H9 (cell line): ENCODE measurements around the gene ZNF691. TPM values are rescaled to one million over a fixed set of nuclear protein-coding genes. Genes with fewer than 3 reads are reported as not detected.

Experiments
- DNase-seq: peaks from one replicate; pipeline ENCODE4 v3.0.0-alpha.2; 2017
- H2AFZ ChIP-seq: one replicate; pipeline ENCODE4 v1.6.1; 2013; ENCODE audit warnings: mild to moderate bottlenecking, low read length, control low read depth, moderate library complexity
- H2AK5ac ChIP-seq: 2 replicates; pipeline ENCODE4 v1.6.1; 2013; ENCODE audit warnings: low read length, control low read depth, mixed read lengths; ENCODE audit not compliant: insufficient read length
- H2BK120ac ChIP-seq: one replicate; pipeline ENCODE4 v1.6.1; 2013; ENCODE audit warnings: low read depth, mild to moderate bottlenecking, low read length, control low read depth, inconsistent platforms; ENCODE audit not compliant: poor library complexity, severe bottlenecking
- H2BK12ac ChIP-seq: 2 replicates; pipeline ENCODE4 v1.6.1; 2013; ENCODE audit warnings: low read length, control low read depth, mixed read lengths, low read depth; ENCODE audit not compliant: insufficient read length
- H2BK15ac ChIP-seq: 2 replicates; pipeline ENCODE4 v1.6.1; 2013; ENCODE audit warnings: low read depth, low read length, control low read depth
- H2BK20ac ChIP-seq: one replicate; pipeline ENCODE4 v1.6.1; 2013; ENCODE audit warnings: low read depth, mild to moderate bottlenecking, low read length, control low read depth, inconsistent platforms; ENCODE audit not compliant: poor library complexity, severe bottlenecking
- H2BK5ac ChIP-seq: 2 replicates; pipeline ENCODE4 v1.6.1; 2013; ENCODE audit warnings: low read length, control low read depth, mixed read lengths; ENCODE audit not compliant: insufficient read length
- H3K14ac ChIP-seq: 2 replicates; pipeline ENCODE4 v1.6.1; 2013; ENCODE audit warnings: low read length, control low read depth; ENCODE audit not compliant: insufficient read depth
- H3K18ac ChIP-seq: 2 replicates; pipeline ENCODE4 v1.6.1; 2013; ENCODE audit warnings: low read depth, mild to moderate bottlenecking, mixed read lengths, low read length, control low read depth; ENCODE audit not compliant: insufficient read length
- H3K23ac ChIP-seq: 2 replicates; pipeline ENCODE4 v1.6.1; 2013; ENCODE audit warnings: low read length, control low read depth, mixed read lengths, low read depth; ENCODE audit not compliant: insufficient read length
- H3K23me2 ChIP-seq: 2 replicates; pipeline ENCODE4 v1.6.1; 2013; ENCODE audit warnings: low read depth, mild to moderate bottlenecking, mixed read lengths, low read length, control low read depth; ENCODE audit not compliant: insufficient read length, poor library complexity, severe bottlenecking
- H3K27ac ChIP-seq: 2 replicates; pipeline ENCODE4 v1.5.1; 2013; ENCODE audit warnings: low read length, control low read depth, mixed read lengths, low read depth; ENCODE audit not compliant: insufficient read length
- H3K27me3 ChIP-seq: 2 replicates; pipeline ENCODE4 v1.6.1; 2013; ENCODE audit warnings: low read length, control low read depth, inconsistent platforms; ENCODE audit not compliant: insufficient read depth
- H3K4ac ChIP-seq: 2 replicates; pipeline ENCODE4 v1.6.1; 2013; ENCODE audit warnings: low read depth, mild to moderate bottlenecking, control low read depth, inconsistent platforms, low read length, moderate library complexity
- H3K4me1 ChIP-seq: 2 replicates; pipeline ENCODE4 v1.6.1; 2013; ENCODE audit warnings: low read length, control low read depth, inconsistent platforms; ENCODE audit not compliant: insufficient read depth
- H3K4me2 ChIP-seq: 2 replicates; pipeline ENCODE4 v1.6.1; 2013; ENCODE audit warnings: low read length, control low read depth, mixed read lengths; ENCODE audit not compliant: insufficient read length, insufficient read depth
- H3K56ac ChIP-seq: 2 replicates; pipeline ENCODE4 v1.6.1; 2013; ENCODE audit warnings: low read depth, mild to moderate bottlenecking, mixed read lengths, low read length, control low read depth; ENCODE audit not compliant: insufficient read length
- H3K79me1 ChIP-seq: 2 replicates; pipeline ENCODE4 v1.6.1; 2013; ENCODE audit warnings: low read depth, mild to moderate bottlenecking, moderate library complexity, low read length, control low read depth, inconsistent platforms; ENCODE audit not compliant: insufficient read depth, poor library complexity, severe bottlenecking
- H3K79me2 ChIP-seq: 2 replicates; pipeline ENCODE4 v1.6.1; 2013; ENCODE audit warnings: low read length, control low read depth, inconsistent platforms; ENCODE audit not compliant: insufficient read depth
- H3K9ac ChIP-seq: 2 replicates; pipeline ENCODE4 v1.6.1; 2013; ENCODE audit warnings: low read length, control low read depth, mixed read lengths; ENCODE audit not compliant: insufficient read length; ENCODE audit errors: extremely low read depth
- H3K9me3 ChIP-seq: one replicate; pipeline ENCODE4 v1.6.1; 2013; ENCODE audit warnings: low read depth, low read length, inconsistent platforms; ENCODE audit not compliant: control insufficient read depth
- H3T11ph ChIP-seq: one replicate; pipeline ENCODE4 v1.6.1; 2013; ENCODE audit warnings: mild to moderate bottlenecking, low read length, control low read depth, inconsistent platforms
- H4K20me1 ChIP-seq: one replicate; pipeline ENCODE4 v1.6.1; 2013; ENCODE audit not compliant: control insufficient read depth, insufficient read length, insufficient read depth
- H4K5ac ChIP-seq: 2 replicates; pipeline ENCODE4 v1.6.1; 2013; ENCODE audit warnings: low read depth, mild to moderate bottlenecking, mixed read lengths, low read length, control low read depth; ENCODE audit not compliant: insufficient read length
- H4K8ac ChIP-seq: replicated peaks from 2 replicates; pipeline ENCODE4 v1.6.1; 2013; ENCODE audit warnings: low read length, control low read depth, mixed read lengths, low read depth; ENCODE audit not compliant: insufficient read length
- H4K91ac ChIP-seq: 2 replicates; pipeline ENCODE4 v1.6.1; 2013; ENCODE audit warnings: low read depth, mild to moderate bottlenecking, moderate library complexity, mixed read lengths, low read length, control low read depth; ENCODE audit not compliant: insufficient read length
- H3K27ac Mint-ChIP-seq, 3 experiments: 2 replicates in 2 of 3; 3 replicates in 1 of 3; pipeline ENCODE4 v1.8.0; 2020 to 2021; ENCODE audit warnings: mixed read lengths in 3 of 3, mild to moderate bottlenecking in 1 of 3, moderate library complexity in 1 of 3
- H3K27me3 Mint-ChIP-seq: 2 replicates; pipeline ENCODE4 v1.8.0; 2021; ENCODE audit warnings: low read depth, mild to moderate bottlenecking, moderate library complexity, mixed read lengths
- H3K36me3 Mint-ChIP-seq, 3 experiments: 2 replicates in 2 of 3; 3 replicates in 1 of 3; pipeline ENCODE4 v1.8.0; 2020 to 2021; ENCODE audit warnings: low read depth in 3 of 3, mixed read lengths in 3 of 3; ENCODE audit not compliant: insufficient read depth in 1 of 3
- H3K4me1 Mint-ChIP-seq, 2 experiments: 2 replicates each; pipeline ENCODE4 v1.8.0; 2020; ENCODE audit warnings: mixed read lengths in 2 of 2
- H3K4me3 Mint-ChIP-seq, 2 experiments: 2 replicates in 1 of 2; 3 replicates in 1 of 2; pipeline ENCODE4 v1.8.0; 2020 to 2021; ENCODE audit warnings: mild to moderate bottlenecking in 2 of 2, mixed read lengths in 2 of 2, moderate library complexity in 1 of 2
- H3K9me3 Mint-ChIP-seq, 2 experiments: 2 replicates in 1 of 2; 3 replicates in 1 of 2; pipeline ENCODE4 v1.8.0; 2020; ENCODE audit warnings: mild to moderate bottlenecking in 2 of 2, mixed read lengths in 2 of 2, moderate library complexity in 1 of 2
- WGBS: extraction: QIAGEN DNeasy Blood & Tissue Kit; methylation state at CpG from one replicate; pipeline ENCODE4 v1.1.7; 2013; ENCODE audit warnings: missing lambda C conversion rate, low lambda C conversion rate, mixed read lengths; ENCODE audit not compliant: insufficient read length; ENCODE audit errors: extremely low coverage; 5-methylcytosine and 5-hydroxymethylcytosine counted together
- total RNA-seq: library from RNA; stranded (reverse); gene quantifications from 2 replicates; pipeline ENCODE4 v1.2.1, GENCODE V29; 2021
- TF ChIP-seq, protein P1 (sequence below): fragments of 200-600 bp; sonication (generic); conservative IDR thresholded peaks from 3 replicates; pipeline ENCODE4 v1.8.0; 2021; ENCODE audit warnings: antibody characterized with exemption, mild to moderate bottlenecking

ZNF691 gene
- total RNA-seq, 1 experiment from 2014 or later, result 20.1 TPM

GRCh38 chr1:42847111-42847595 lies 740 bp downstream of the ZNF691 start:
- Histone ChIP-seq H2BK15ac (no peak overlapping the region), H2BK12ac (no peak overlapping the region), H3K79me1 (peaks cover 4% of the 10 kb centered on the region), H3K9ac (peak overlapping the region; percentile 67), H3K27ac (no peak overlapping the region), H3K9me3 (no peaks in the 10 kb centered on the region), H3K27me3 (no peaks in the 10 kb centered on the region), H4K5ac (no peak overlapping the region), H3T11ph (no peak overlapping the region), H3K23ac (no peak overlapping the region), H3K4me2 (peak overlapping the region; percentile 86), H3K4ac (no peak overlapping the region), H2AFZ (no peak overlapping the region), H4K20me1 (no peaks in the 10 kb centered on the region), H4K91ac (no peak overlapping the region), H3K14ac (no peak overlapping the region), H2AK5ac (no peak overlapping the region), H3K79me2 (no peaks in the 10 kb centered on the region; the same call in 1 of the 2 replicates), H3K4me1 (peaks cover 2% of the 10 kb centered on the region; the same call in 1 of the 2 replicates), H2BK120ac (no peak overlapping the region), H2BK5ac (no peak overlapping the region), H3K23me2 (peaks cover 6% of the 10 kb centered on the region), H3K18ac (no peak overlapping the region), H3K56ac (no peak overlapping the region), H2BK20ac (no peak overlapping the region), H4K8ac (no peak overlapping the region)
- Mint-ChIP-seq H3K4me1 (peaks cover 20 to 25% of the 10 kb centered on the region in 2 experiments), H3K36me3 (peaks cover 34 to 52% (median 36%) of the 10 kb centered on the region in 3 experiments), H3K27ac (peak overlapping the region; percentile 9 to 63 (median 33)), H3K4me3 (peak overlapping the region; percentile 93 to 94), H3K27me3 (no peaks in the 10 kb centered on the region), H3K9me3 (peaks cover 0 to 3% of the 10 kb centered on the region in 2 experiments; a peak in 3 of 5 replicates)
- TF ChIP-seq, protein P1, sequence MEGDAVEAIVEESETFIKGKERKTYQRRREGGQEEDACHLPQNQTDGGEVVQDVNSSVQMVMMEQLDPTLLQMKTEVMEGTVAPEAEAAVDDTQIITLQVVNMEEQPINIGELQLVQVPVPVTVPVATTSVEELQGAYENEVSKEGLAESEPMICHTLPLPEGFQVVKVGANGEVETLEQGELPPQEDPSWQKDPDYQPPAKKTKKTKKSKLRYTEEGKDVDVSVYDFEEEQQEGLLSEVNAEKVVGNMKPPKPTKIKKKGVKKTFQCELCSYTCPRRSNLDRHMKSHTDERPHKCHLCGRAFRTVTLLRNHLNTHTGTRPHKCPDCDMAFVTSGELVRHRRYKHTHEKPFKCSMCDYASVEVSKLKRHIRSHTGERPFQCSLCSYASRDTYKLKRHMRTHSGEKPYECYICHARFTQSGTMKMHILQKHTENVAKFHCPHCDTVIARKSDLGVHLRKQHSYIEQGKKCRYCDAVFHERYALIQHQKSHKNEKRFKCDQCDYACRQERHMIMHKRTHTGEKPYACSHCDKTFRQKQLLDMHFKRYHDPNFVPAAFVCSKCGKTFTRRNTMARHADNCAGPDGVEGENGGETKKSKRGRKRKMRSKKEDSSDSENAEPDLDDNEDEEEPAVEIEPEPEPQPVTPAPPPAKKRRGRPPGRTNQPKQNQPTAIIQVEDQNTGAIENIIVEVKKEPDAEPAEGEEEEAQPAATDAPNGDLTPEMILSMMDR, result no peak
- no CpG with 5 or more reads among the region's 6 CpGs for WGBS
- DNase-seq, result no peak
